ENCODE measurements around the gene DNMBP. TPM values are rescaled to one million over a fixed set of nuclear protein-coding genes. Genes with fewer than 3 reads are reported as not detected.
"Not testable (repeated sequence)": the region's sequence is repeated elsewhere in the genome, so short reads cannot be mapped to it uniquely, and the experiment has no call there.

Gene DNMBP
- total and polyA plus RNA-seq, 2 experiments from 2014 or later = 12.4 to 18.5 TPM

GRCh38 chr10:99906470-99906869 is 103.3 kb downstream of the DNMBP start:
- Histone ChIP-seq H3F3A (ENCODE audit: insufficient read depth) (peaks cover 21% of the 10 kb centered on the region; the same call in 1 of the 2 replicates), H3K36me3 (ENCODE audit: low read depth) (peaks cover 52% of the 10 kb centered on the region), H3K9me2 (ENCODE audit: insufficient read depth) (no peaks in the 10 kb centered on the region), H3K79me2 (ENCODE audit: insufficient read depth) (peaks cover 87% of the 10 kb centered on the region), H3K27me3 (replicated peaks; ENCODE audit: insufficient read depth) (no peaks in the 10 kb centered on the region), H3K9me3 (ENCODE audit: low read depth) (no peaks in the 10 kb centered on the region), H3K9ac (peak overlapping the region; percentile 72), H2AFZ (no peak overlapping the region), H3K4me2 (ENCODE audit: unreplicated experiment) (peak overlapping the region; percentile 24), H3K4me1 (ENCODE audit: insufficient read depth) (peaks cover 10% of the 10 kb centered on the region), H3K27ac (peak overlapping the region; percentile 85), H4K20me1 (ENCODE audit: insufficient read depth) (no peaks in the 10 kb centered on the region), H3K4me3 (no peak overlapping the region)
- WGBS, 2 experiments (ENCODE audit: low coverage in 1 of 2, low lambda C conversion rate in 2 of 2, missing lambda C conversion rate in 2 of 2) = 28 to 31% methylated on average over 9 of the region's 9 CpGs
- TF ChIP-seq EZH2 (IDR thresholded peaks at IDR 0.05; ENCODE audit: insufficient read depth, poor library complexity, severe bottlenecking) (no peak), EZH2phosphoT487 (IDR thresholded peaks at IDR 0.05; ENCODE audit: insufficient read depth, low read depth) (no peak)
- in situ Hi-C loops (cut with MboI) = no loop called here
- peak; percentile 90 for DNase-seq

- H3K4me2 ChIP-seq (ENCODE audit: unreplicated experiment) = no peak overlapping the region
- peaks cover 10% of the 10 kb centered on the region for H3K4me1 ChIP-seq (ENCODE audit: insufficient read depth)
- H3K9me3 ChIP-seq (ENCODE audit: low read depth) = no peaks in the 10 kb centered on the region
- H3K27ac ChIP-seq = peak overlapping the region; percentile 85
- H3K27me3 ChIP-seq (replicated peaks; ENCODE audit: insufficient read depth) = no peaks in the 10 kb centered on the region
- WGBS, 2 experiments (ENCODE audit: low coverage in 1 of 2, low lambda C conversion rate in 2 of 2, missing lambda C conversion rate in 2 of 2) = 76 to 83% methylated on average over 3 of the region's 3 CpGs
- peaks cover 21% of the 10 kb centered on the region; the same call in 1 of the 2 replicates for H3F3A ChIP-seq (ENCODE audit: insufficient read depth)
- H3K9ac ChIP-seq = peak overlapping the region; percentile 72
- H4K20me1 ChIP-seq (ENCODE audit: insufficient read depth) = no peaks in the 10 kb centered on the region
- H3K9me2 ChIP-seq (ENCODE audit: insufficient read depth) = no peaks in the 10 kb centered on the region
- H3K4me3 ChIP-seq = no peak overlapping the region
- in situ Hi-C loops (cut with MboI) = no loop called here
- no peak for DNase-seq
- peaks cover 56% of the 10 kb centered on the region for H3K36me3 ChIP-seq (ENCODE audit: low read depth)
- H2AFZ ChIP-seq = no peak overlapping the region
- no peak for TF ChIP-seq EZH2phosphoT487 (IDR thresholded peaks at IDR 0.05; ENCODE audit: insufficient read depth, low read depth)
- no peak for TF ChIP-seq EZH2 (IDR thresholded peaks at IDR 0.05; ENCODE audit: insufficient read depth, poor library complexity, severe bottlenecking)
- peaks cover 87% of the 10 kb centered on the region for H3K79me2 ChIP-seq (ENCODE audit: insufficient read depth)
Observed at GRCh38 chr10:99905971-99906370, 103.8 kb downstream of the DNMBP start.

DNA sequence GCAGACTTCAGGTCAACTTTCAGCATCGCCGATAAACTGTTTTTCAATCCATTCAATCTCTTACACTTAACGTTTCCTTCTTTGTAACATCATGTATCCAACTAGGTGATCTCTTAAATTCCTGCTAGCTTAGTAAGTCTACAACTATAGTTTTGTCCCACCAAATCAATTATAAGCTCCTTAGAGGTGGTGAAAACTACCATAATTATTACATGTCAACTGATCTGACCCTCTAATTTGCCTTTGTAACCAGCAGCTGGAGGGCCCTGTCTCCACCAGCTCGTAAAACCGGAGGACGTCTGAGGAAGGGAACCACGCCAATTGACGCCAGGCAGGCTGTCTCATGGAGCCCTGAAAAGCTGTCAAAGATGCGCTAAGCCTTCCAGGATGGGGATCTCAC is 113.9 kb downstream of the DNMBP start:
- WGBS, 2 experiments (ENCODE audit: low coverage in 1 of 2, low lambda C conversion rate in 2 of 2, missing lambda C conversion rate in 2 of 2) = 81 to 89% methylated on average over 9 of the region's 9 CpGs
- Histone ChIP-seq H3K9me3 (ENCODE audit: low read depth) (no peaks in the 10 kb centered on the region), H3K36me3 (ENCODE audit: low read depth) (peaks cover 51% of the 10 kb centered on the region), H3K27me3 (replicated peaks; ENCODE audit: insufficient read depth) (no peaks in the 10 kb centered on the region), H3K79me2 (ENCODE audit: insufficient read depth) (peaks cover 33% of the 10 kb centered on the region), H4K20me1 (ENCODE audit: insufficient read depth) (no peaks in the 10 kb centered on the region), H3K4me1 (ENCODE audit: insufficient read depth) (no peaks in the 10 kb centered on the region), H3K4me3 (no peak overlapping the region), H3K27ac (no peak overlapping the region), H3F3A (ENCODE audit: insufficient read depth) (peaks cover 16% of the 10 kb centered on the region; the same call in 1 of the 2 replicates), H3K4me2 (ENCODE audit: unreplicated experiment) (no peak overlapping the region), H2AFZ (no peak overlapping the region), H3K9me2 (ENCODE audit: insufficient read depth) (no peaks in the 10 kb centered on the region), H3K9ac (no peak overlapping the region)
- TF ChIP-seq EZH2 (IDR thresholded peaks at IDR 0.05; ENCODE audit: insufficient read depth, poor library complexity, severe bottlenecking) (no peak), EZH2phosphoT487 (IDR thresholded peaks at IDR 0.05; ENCODE audit: insufficient read depth, low read depth) (no peak)
- in situ Hi-C loops (cut with MboI) = no loop called here
- no peak for DNase-seq

- 94 to 96% methylated on average over 9 of the region's 9 CpGs for WGBS, 2 experiments (ENCODE audit: low coverage in 1 of 2, low lambda C conversion rate in 2 of 2, missing lambda C conversion rate in 2 of 2)
- H3K9ac ChIP-seq; DNase-seq; H2AFZ ChIP-seq; H3K4me2 ChIP-seq (ENCODE audit: unreplicated experiment); H3K27ac ChIP-seq; H3K9me3 ChIP-seq (ENCODE audit: low read depth); in situ Hi-C loops (cut with MboI); H3K4me3 ChIP-seq; H4K20me1 ChIP-seq (ENCODE audit: insufficient read depth); H3K9me2 ChIP-seq (ENCODE audit: insufficient read depth); H3K27me3 ChIP-seq (replicated peaks; ENCODE audit: insufficient read depth); H3K4me1 ChIP-seq (ENCODE audit: insufficient read depth): not testable (repeated sequence)
- peaks cover 36% of the 10 kb centered on the region for H3K79me2 ChIP-seq (ENCODE audit: insufficient read depth)
- H3K36me3 ChIP-seq (ENCODE audit: low read depth) = peaks cover 55% of the 10 kb centered on the region
- H3F3A ChIP-seq (ENCODE audit: insufficient read depth) = peaks cover 16% of the 10 kb centered on the region
Observed at GRCh38 chr10:99895066-99895465, 114.7 kb downstream of the DNMBP start.

GRCh38 chr10:99894613-99895012 is 115.1 kb downstream of the DNMBP start:
- DNase-seq = peak; percentile 14
- WGBS, 2 experiments (ENCODE audit: low coverage in 1 of 2, low lambda C conversion rate in 2 of 2, missing lambda C conversion rate in 2 of 2) = 95 to 98% methylated on average over 4 of the region's 4 CpGs
- H3K9me3 ChIP-seq (ENCODE audit: low read depth) = no peaks in the 10 kb centered on the region
- peaks cover 16% of the 10 kb centered on the region for H3F3A ChIP-seq (ENCODE audit: insufficient read depth)
- H3K4me1 ChIP-seq (ENCODE audit: insufficient read depth) = 0 out of 2 replicates have a peak, but pooled peaks cover under 1% of the 10 kb centered on the region
- H3K27me3 ChIP-seq (replicated peaks; ENCODE audit: insufficient read depth) = no peaks in the 10 kb centered on the region
- H3K9me2 ChIP-seq (ENCODE audit: insufficient read depth) = no peaks in the 10 kb centered on the region
- H3K4me2 ChIP-seq (ENCODE audit: unreplicated experiment) = no peak overlapping the region
- H3K79me2 ChIP-seq (ENCODE audit: insufficient read depth) = peaks cover 39% of the 10 kb centered on the region
- no peak overlapping the region for H3K9ac ChIP-seq
- peaks cover 59% of the 10 kb centered on the region for H3K36me3 ChIP-seq (ENCODE audit: low read depth)
- no peak for TF ChIP-seq EZH2phosphoT487 (IDR thresholded peaks at IDR 0.05; ENCODE audit: insufficient read depth, low read depth)
- TF ChIP-seq EZH2 (IDR thresholded peaks at IDR 0.05; ENCODE audit: insufficient read depth, poor library complexity, severe bottlenecking) = no peak
- no peak overlapping the region for H2AFZ ChIP-seq
- H3K4me3 ChIP-seq = no peak overlapping the region
- in situ Hi-C loops (cut with MboI) = no loop called here
- H4K20me1 ChIP-seq (ENCODE audit: insufficient read depth) = no peaks in the 10 kb centered on the region
- H3K27ac ChIP-seq = no peak overlapping the region
